ENCODE results near the gene SET.

SET gene

GRCh38 chr9:128742401-128742800, 53.4 kb downstream of the SET start:
- ATAC-seq = no peak; the same call in 2 of the 3 replicates
- no peak for TF ChIP-seq ZFP3 (CRISPR knock-in tag; IDR thresholded peaks at IDR 0.05)
- TF ChIP-seq TSHZ2 (CRISPR knock-in tag; IDR thresholded peaks at IDR 0.05) = no peak
- no peak for TF ChIP-seq ESRRG (CRISPR knock-in tag; IDR thresholded peaks at IDR 0.05)
- no peak for TF ChIP-seq CSRNP3 (CRISPR knock-in tag; IDR thresholded peaks at IDR 0.05)
- no peak for TF ChIP-seq ZNF565 (CRISPR knock-in tag; conservative IDR thresholded peaks at IDR 0.05; ENCODE audit: low read depth)
- TF ChIP-seq BACH2 (CRISPR knock-in tag; IDR thresholded peaks at IDR 0.05; ENCODE audit: borderline replicate concordance) = no peak
- no peak for TF ChIP-seq ZFP30 (CRISPR knock-in tag; IDR thresholded peaks at IDR 0.05)
- TF ChIP-seq CSDC2 (CRISPR knock-in tag; IDR thresholded peaks at IDR 0.05) = no peak
- TF ChIP-seq POU6F1 (CRISPR knock-in tag; IDR thresholded peaks at IDR 0.05; ENCODE audit: borderline replicate concordance, low read depth) = no peak
- no peak for TF ChIP-seq ZC3H10 (CRISPR knock-in tag; IDR thresholded peaks at IDR 0.05)
- TF ChIP-seq CREB5 (CRISPR knock-in tag; IDR thresholded peaks at IDR 0.05; ENCODE audit: low read depth) = no peak
- TF ChIP-seq RARB (CRISPR knock-in tag; IDR thresholded peaks at IDR 0.05) = no peak
- TF ChIP-seq SNAI2 (CRISPR knock-in tag; IDR thresholded peaks at IDR 0.05) = no peak
- no peak for TF ChIP-seq GLIS3 (CRISPR knock-in tag; IDR thresholded peaks at IDR 0.05)
- TF ChIP-seq TOX (CRISPR knock-in tag; IDR thresholded peaks at IDR 0.05; ENCODE audit: borderline replicate concordance) = no peak
- TF ChIP-seq ARNTL (CRISPR knock-in tag; IDR thresholded peaks at IDR 0.05; ENCODE audit: borderline replicate concordance, low read depth) = no peak
- no peak for TF ChIP-seq TCF4 (CRISPR knock-in tag; IDR thresholded peaks at IDR 0.05; ENCODE audit: borderline replicate concordance)
- TF ChIP-seq PPARA (CRISPR knock-in tag; IDR thresholded peaks at IDR 0.05; ENCODE audit: borderline replicate concordance) = no peak
- no peak for TF ChIP-seq PATZ1 (CRISPR knock-in tag; IDR thresholded peaks at IDR 0.05; ENCODE audit: borderline replicate concordance)
- no peak for TF ChIP-seq ZNF70 (CRISPR knock-in tag; IDR thresholded peaks at IDR 0.05)

- TF ChIP-seq POU6F1 (CRISPR knock-in tag; IDR thresholded peaks at IDR 0.05; ENCODE audit: borderline replicate concordance, low read depth) (no peak), CSDC2 (CRISPR knock-in tag; IDR thresholded peaks at IDR 0.05) (no peak), ZNF70 (CRISPR knock-in tag; IDR thresholded peaks at IDR 0.05) (no peak)
- no peak for ATAC-seq
These were observed 54.4 kb downstream of the SET start for GRCh38 chr9:128743421-128743820.
